ENCODE data around the gene NCOR2.

NCOR2 gene

DNA sequence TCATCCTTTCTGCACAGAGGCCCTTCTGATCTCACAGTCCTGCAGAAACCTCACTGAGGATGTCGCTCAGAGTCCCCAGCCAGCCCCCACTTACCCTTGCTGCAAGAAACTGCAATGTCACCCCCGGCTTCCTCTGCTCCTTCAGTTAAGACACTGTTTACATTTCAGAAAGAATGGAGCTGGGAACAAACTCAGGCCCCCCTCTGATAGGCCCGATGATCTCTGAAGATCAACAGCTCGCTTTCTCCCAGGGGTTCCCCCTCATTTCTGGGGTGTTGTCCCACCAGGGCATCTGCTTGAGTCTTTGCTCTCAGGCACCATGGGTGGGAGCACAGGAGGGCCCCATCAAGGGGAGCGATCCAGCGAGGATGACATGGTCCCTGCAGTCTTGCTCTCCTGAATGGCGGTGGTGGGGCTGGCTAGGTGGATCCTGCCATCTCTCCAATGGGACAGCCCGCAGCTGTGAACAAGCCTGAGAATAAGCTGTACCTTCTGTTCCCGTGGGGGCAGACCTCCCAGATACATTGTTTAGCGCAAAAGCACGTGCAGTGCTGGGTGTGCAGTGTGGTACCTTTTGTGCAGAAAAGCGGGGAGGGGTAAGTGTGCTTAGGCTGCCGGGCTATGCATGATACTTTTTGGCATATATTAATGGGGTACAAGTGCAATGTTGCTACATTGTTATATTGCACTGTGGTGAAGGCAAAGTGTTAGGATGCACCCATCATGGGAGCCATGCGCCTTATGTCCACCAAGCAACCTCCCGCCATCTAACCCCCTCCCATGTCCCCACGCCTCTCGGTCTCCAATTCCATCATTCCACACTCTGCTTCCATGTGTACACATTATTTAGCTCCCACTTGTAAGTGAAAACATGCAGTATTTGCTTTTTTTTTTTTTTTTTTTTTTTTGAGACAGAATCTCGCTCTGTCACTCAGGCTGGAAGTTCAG lies 6.7 kb upstream of the NCOR2 start:
- DNase-seq = no peak

DNA sequence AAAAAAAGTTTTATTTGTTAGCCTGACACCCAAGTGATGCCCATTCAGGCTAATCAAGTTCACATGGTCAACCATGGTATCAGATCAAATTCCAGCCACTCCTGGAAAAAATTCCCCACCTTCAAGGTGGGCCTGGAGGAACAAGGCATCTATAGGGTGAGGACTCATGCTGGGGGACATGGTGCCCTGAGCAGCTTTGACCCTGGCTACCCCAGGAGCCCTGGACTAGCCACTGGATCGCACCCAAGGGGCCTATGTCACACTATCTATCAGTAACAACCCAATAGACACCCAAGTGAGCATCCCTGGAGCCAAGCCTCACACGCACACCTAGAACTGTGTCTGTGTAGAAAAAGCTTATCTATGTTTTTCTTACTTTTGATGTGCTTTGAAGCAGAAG lies 4.1 kb upstream of the NCOR2 start:
- DNase-seq = no peak

DNA sequence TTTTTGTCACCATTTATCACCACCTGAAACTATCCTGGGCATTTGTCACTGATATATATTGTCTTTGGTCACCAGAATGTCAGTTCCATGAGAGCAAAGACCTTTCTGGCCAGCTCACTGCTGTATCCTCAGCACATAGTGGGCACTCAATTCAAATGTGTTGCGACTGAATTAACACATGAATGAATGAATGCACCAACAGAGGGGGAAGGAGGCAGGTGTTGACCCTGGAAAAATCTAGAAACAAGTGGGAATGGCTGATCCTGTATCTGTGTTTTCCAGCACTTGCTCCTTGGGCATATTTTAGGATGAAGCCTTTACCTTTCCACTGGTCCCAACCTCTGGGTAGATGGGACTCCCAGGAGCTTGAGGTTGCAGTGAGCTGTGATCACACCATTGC lies 3.4 kb upstream of the NCOR2 start:
- DNase-seq = no peak

DNA sequence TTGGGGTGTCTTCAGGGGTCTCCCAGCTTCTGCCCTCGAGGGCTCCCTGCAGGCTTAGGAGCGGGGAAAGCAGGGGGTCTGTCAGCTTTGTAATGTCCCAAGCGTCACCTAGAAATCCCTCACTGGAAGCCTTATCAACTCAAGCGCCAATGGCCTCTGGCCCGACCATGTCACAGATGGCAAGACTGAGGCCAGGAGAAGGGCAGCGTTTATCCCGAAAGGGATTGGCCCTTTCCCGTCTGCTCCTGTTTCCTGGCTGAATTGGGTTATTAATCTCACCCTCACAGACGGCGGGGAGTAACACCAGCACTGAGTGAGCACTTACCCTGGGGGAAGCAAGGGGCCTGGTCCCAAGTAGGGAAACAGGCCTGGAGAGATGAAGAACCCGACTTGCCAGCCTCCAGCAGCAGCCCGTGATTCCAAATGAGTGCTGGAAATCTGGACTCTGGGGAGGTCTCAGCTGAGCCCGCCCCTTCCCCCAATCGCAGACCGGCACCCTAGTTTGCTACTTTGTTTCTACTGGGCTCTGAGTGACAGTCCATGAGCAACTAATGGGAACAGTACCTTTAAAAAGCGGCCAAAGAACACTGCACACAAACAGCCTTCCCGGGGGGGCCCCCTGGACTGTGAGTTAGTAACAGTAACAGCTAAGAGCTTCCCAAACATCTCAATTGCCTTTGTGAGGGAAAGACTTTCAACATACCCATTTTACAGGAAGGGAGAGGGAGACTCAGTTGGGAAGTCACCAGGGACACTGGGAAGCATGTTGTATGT lies 2.1 kb upstream of the NCOR2 start:
- DNase-seq = no peak

DNA sequence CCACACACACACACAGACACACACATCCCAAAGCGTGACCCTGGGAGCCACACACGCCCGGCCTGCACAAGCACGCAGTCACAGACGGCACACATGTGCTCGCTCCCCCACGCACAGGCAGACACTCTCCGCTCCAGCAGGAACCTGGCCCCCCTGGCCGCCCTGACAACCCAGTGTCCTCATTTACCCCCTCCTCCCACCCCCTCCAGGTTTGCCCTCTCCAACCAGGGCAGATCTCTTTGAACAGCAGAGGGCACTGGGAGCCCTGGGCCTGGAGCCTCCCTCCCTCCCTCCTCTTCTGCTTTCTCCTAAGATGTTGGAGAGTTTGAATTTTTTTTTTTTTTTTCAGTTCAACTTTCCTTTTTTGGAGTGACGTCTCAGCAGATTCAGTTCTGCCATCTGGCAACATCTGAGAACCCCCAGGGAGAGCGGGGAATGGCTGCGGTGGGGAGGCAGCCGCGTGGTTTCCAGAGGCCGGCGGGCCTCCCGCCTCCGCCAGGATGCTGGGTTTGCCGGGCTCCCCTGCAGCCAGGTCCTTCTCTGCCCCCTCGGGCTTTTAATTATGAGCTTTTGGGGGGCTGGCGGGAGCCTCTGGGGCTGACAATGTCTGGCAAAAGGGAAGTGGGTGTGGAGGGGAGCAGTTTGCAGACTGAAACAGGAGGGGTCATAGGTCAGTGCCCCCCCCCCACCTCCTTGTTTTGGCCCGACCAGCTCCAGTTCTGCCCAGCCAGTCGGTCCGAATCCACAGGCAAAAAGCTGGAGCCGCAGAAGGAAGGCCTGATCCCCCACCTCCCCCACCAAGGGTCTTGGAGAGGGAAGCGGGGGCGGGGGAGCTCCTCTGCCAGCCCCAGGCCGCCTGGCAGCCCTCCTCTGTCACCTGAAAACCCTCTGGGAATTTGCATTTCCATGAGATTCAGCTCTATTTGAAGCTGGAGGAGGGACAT lies 1.3 kb upstream of the NCOR2 start:
- DNase-seq = peak; percentile 91 to 93

DNA sequence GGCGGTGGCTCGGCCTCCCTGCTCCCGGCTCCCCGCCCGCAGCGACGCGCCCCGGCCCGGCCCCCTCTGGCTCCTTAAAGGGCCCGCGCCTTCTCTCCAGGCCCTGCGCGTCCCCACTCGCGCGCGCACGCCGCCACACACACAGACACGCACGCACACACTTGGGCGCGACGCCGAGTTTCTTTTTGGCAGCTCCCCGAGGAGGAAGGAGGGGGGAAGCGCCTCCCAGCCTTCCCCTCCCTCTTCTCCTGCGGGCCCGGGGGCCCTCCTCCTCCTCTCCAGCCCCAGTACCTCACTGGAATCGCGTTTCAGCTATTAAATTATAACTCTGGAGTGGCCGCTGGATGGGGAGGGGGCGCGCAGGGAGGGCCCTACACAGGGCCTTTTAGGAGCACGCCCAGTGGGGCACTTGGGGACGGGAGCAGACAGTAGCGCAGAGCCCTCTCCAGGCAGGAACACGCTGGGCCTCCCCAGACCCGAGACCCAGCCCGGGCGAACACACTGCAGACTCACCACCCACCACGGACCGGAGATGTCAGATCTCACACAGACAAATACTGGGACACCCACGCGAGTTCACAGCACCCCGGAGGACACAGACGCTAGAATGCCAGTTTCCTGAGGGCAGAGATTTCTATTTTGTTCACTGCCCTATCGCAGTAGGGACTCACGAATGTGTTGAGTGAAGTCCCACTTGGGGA lies 411 bp upstream of the NCOR2 start:
- DNase-seq = peak; percentile 90 to 96

DNA sequence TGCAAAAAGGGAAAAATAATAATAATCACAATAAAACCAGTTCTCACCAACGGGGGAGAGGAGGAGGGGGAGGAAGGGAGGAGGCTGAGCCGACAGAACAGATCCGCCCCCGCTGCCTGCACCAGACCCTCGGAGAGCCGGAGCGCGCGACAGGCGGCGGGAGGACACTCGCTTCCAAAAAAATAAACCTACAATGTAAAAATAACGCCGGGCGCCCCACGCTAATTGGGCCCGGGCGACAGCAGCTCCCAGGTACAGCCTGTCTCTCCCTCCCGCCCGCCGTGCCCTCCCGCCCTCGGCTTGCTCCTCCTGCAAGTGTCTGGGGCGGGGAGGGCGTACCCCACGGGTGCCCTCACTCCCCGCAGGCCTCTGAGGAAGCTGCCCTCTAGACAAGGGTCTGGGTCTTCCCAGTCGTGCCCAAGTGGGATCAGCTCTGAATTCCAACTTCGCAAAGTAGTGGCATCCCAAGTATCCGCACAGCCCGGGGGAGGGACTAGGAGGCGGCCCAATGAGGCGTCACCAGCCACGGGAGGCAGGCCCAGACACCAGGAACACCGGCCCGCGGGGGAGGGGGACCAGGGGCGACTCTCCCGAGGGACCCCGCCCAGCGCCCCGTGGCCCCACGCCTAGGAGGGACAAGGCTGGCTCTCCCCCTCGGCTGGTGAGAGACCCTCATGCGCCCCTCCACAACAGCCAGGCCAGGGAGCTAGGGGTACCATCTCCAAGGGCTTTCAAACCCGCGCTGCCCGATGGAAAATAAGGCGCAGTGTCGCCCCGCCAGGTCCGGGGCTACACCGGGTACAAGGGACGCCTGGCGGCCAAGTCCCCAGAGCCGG lies 1.0 kb downstream of the NCOR2 start:
- peak in 1 of 2 experiments; percentile 78 for DNase-seq

DNA sequence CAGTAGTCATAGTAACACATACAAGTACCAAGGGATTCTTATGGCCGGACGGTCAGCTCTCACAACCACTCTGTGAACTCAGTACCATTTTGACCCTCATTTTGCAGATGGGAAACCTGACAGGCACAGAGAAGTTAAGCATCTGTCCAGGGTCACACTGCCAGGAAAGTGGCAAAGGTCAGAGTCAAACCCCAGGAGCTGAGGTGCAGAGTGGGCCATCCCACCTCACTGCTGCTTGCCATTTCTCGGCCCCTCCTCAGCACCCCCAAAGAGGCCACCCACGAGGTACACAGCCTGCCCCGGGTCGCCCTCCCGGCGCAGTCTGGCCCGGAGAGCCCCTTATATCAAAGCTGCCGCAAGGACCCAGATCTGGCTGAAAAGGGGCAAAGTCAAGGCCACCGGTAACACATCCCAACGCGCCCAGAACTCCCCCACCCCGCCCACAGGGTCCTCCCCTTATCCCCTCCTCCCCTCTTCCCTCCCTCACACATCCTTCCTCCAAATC lies 1.7 kb downstream of the NCOR2 start:
- no peak for DNase-seq

DNA sequence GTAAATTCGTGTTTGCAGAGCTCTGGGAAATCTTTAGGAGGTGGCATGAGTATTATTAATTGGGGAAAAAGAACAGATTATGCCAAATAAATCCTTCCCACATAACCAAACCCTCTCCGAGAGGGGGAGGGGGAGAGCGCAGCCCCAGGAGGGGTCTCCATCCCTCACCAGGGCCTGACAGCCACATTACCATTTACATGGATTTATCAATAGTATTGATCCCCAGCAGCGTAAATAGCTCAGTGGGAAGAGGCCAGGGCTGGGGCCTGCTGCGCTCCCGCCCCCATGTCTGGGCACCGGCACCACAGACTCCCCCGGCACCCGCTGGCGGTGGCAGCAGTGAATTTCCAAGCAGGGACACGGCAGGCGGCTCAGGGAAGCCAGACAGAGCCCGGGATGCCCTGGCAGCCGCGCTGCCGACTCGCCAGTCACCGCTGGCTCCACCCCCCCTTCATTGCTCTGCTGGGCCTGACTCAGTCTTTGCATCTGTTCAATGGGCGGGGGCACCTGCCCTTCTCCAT lies 2.4 kb downstream of the NCOR2 start:
- peak in 1 of 2 experiments; percentile 70 for DNase-seq

DNA sequence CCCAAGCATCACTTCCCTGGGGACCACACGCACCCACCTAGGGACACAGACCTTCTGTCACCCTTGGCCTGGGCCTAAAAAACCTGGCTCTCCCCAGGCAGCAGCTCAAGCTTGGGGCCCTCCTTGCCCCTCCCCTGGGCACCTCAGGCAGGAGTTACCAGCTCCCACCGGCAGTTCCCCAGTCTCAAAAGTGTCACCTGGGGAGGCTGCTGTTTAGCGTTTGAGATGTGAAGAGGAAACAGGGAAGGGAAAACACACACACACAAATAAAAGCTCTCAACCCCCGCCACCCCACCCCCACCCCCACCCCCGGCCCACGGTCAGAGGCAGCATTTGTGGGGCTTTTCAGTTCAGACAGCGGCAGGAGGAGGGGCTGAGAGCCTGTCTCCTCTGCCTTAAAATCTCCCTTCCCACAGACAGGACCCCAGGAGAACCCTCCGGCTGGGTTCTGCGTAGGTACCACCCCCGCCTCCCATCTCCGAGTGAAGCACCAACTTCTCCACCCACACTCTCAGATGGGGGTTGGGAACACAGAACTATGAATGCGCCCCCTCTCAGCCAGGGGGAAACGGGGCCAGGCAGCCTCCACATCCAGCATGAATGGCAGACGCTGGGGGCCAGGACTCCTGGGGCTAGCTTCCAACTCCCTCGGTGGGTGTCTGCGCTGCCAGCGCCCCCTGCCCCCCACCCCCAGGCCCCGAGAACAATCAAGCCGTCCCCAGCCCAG lies 3.0 kb downstream of the NCOR2 start:
- DNase-seq = peak in 1 of 2 experiments; percentile 40

DNA sequence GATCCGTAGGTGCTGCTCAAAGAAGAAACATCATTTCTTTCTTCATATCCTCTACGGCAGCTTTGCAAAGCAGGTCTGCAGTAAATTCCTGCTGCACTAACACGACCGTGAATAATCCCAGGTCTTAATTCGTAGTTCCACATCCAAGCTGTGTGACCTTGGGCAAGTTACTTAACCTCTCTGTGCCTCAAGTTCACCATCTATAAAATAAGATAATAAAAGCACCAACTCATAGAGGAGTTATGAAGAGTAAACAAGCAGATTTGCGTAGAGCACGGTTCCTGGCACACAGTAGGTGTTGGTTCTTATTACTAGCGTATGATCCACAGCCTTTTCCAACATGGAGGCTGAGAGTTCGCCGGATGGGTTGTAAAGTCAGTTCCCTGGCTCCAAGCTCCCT lies 3.6 kb downstream of the NCOR2 start:
- no peak for DNase-seq

DNA sequence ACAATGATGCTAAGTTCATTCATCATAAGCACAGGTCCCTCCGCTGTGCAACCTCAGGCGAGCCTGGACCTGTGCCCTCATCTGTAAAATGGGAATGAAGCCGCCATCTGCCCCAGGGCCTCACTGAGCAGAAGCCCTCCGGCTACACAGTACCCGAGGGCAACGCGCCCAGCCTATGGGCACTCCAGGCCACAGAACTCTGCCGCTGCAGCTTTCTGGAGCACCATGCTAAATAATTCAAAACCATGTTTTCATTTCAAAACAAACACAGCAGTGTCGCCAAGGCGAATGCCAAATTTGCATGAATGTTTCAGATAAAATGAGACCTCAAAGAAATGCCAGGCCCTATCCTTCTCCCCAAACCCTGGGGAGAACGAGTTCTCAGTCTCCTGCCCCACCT lies 4.0 kb downstream of the NCOR2 start:
- DNase-seq = peak; percentile 61 to 77

DNA sequence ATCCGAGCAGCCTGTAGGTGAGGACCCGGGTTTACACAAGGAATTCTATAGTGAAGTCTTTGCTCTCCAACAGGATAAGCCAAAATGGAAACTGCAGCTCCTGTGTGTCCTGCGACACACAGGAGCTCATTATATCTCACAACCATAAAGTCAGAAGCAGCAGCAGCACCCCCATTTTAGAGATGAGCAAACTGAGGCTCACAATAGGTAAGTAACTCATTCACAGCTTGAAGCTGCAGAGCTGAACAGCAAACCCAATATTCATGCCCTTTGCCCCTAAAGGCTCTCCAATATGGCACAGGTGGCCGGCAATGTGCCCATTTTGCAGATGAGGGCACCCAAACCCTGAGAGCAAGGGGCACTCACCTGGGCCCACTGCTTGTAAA lies 4.6 kb downstream of the NCOR2 start:
- no peak for DNase-seq

DNA sequence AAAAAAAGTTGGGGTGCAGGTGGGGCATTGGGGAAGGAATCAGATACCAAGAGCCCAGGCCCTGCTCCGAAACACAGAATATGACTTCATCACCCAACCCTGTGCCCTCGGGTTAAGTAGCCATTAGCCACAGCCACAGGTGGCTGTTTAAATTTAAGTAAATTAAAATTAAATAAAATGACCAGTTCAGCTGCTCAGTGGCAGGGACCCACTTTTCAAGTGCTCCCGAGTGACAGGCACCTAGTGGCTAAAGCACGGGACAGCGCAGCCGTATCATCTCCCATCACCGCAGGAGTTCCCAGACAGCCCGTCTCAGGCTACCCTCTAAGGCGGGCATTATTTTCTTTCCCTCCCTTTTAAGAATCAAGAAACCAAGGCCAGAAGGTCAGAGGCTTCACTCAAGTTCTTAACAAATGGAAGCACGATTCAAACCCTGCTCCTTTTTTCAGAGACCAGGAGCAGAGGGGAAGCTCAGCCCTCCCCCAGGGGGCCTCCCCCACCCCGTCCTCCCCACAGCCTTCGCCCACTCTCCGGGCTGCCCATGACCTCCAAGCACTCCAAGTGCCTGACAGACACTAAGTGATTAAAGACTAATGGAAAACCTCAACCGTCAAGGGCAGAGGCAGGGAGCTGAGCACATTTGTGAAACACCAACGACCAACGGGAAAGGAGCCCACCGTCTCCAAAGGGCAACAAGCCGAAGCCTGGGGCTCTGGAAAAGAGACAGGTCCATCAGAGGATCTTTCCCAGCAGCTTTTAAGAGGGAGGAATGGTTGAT lies 5.2 kb downstream of the NCOR2 start:
- DNase-seq = no peak

DNA sequence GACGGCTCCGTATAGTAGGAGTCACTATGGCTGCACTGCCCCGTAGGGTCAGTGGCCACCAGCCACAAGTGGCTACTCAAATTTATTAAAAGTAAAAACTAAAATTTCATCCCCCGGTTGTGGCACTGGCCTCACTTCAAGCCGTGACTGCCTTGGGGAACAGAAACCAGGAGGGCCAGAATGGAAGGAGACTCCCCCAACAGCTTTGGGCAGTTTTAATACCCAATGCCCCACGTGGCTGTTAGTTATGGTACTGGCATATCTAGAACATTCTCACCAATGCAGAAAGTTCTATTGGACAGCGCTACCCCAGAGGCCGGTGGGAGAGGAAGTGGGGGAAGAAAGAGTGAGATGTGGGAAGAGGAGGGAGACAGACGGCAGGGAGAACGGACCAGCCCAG lies 6.2 kb downstream of the NCOR2 start:
- DNase-seq = no peak

DNA sequence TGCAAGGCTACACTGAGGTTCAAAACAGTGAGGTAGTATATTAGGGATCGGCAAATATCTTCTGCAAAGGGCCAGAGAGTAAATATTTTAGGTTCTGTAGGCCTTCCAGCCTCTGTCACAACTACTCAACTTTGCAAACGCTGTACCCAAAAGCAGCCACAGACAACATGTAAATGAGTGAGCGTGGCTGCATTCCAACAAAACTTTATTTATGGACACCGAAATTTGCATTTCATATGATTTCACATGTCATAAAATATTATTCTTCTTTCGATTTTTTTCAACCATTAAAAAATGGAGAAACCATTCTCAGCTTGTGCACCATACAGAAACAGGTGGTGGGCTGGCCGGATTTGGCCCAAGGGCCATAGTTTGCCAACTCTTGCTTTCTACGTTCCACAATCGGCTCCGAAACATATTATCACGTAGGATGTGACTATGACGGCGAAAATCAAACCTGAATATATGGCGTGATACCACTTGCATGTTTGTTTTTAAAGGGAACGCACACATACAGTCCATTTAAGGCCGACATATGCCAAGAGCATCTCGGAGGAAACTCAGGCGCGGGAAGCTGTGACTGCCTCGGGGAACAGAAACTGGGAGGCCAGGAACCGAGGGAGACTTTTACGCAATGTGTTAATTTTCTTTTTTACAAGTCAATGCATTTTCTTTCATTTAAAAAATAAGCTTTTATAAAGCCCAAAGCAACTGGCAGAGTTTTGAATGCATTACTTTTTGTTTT lies 7.1 kb downstream of the NCOR2 start:
- DNase-seq = no peak

DNA sequence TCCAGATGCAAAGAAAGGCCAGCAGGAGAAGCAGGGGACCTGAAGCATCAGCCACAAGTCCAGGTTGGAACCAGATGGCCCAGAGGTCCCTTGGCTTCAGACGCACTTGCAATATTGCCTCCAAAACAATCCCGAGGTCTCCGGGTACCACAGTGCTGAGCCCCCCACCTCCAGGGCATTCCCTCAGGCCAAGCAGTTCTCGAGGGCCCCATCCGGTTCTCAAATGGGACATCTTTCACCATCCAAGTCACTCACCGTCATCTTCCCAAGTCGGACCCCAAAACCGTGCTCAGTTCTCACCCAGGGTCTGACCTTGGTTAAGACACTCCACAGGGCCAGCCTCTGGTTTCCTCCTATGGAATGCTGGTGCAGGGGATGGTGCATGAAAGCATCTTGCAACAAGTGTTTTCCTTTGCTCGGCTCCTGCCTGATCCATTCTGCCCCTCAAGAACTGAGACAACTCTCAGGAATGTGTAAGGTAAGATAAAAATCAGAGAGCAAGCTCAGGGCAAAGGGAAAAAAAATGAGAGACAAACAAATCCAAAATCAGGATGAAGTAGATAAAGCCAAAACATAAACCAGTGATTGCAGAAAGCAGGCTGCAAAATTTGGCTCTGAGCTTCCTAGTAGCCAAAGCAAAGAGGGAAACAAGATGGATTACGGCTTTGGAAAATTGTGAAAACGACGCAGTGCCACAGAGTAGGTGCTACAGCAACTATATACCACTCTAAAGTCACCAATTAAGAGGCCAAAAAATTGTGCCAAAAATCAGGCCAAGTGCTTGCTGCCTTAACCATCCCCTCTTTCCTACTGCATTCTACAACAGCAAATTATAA lies 8.0 kb downstream of the NCOR2 start:
- DNase-seq = no peak

DNA sequence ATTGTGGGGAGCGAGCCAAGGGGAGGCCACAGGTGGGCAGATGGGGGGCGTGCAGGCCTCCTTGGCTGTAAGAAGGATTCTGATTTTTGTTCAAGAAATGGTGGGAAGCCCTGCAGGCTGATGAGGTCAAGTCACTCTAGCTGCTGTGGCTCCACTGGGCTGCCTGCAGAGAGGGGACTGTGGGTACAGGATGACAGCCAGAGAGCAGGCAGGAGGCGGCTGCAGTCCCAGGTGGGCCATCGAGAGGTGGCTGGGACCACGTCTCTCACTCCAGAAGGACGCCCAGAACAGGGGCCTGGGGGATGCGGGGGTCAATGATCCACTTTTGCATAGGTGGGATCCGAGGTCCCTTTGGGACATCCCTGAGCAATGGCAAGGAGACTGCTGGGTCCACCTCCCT lies 9.1 kb downstream of the NCOR2 start:
- DNase-seq = no peak

Measured in NCI-H446 (cell line).